ENCODE data around the gene GNB1.
"Not testable (repeated sequence)": the region's sequence is repeated elsewhere in the genome, so short reads cannot be mapped to it uniquely, and the experiment has no call there.

The GNB1 gene

GRCh38 chr1:1861761-1862310 lies 29.1 kb downstream of the GNB1 start:
- DNase-seq (ENCODE audit: low read depth in 2 of 2, low spot score in 1 of 2) = not testable (repeated sequence)

GRCh38 chr1:1861339-1861730 lies 29.6 kb downstream of the GNB1 start:
- DNase-seq (ENCODE audit: low read depth in 2 of 2, low spot score in 1 of 2) = no peak

- not testable (repeated sequence) for DNase-seq (ENCODE audit: low read depth in 2 of 2, low spot score in 1 of 2)
These were observed 30.8 kb downstream of the GNB1 start for GRCh38 chr1:1859970-1860697.

GRCh38 chr1:1858382-1859086 lies 32.4 kb downstream of the GNB1 start:
- DNase-seq (ENCODE audit: low read depth in 2 of 2, low spot score in 1 of 2) = no peak

- no peak for DNase-seq (ENCODE audit: low read depth in 2 of 2, low spot score in 1 of 2)
These were observed 33.7 kb downstream of the GNB1 start for GRCh38 chr1:1857096-1857703.

- DNase-seq (ENCODE audit: low read depth in 2 of 2, low spot score in 1 of 2) = not testable (repeated sequence)
These were observed 34.7 kb downstream of the GNB1 start for GRCh38 chr1:1856161-1856560.

GRCh38 chr1:1853593-1854257 lies 37.2 kb downstream of the GNB1 start:
- no peak for DNase-seq (ENCODE audit: low read depth in 2 of 2, low spot score in 1 of 2)

GRCh38 chr1:1852619-1853414 lies 38.1 kb downstream of the GNB1 start:
- DNase-seq (ENCODE audit: low read depth in 2 of 2, low spot score in 1 of 2) = no peak

- no peak for DNase-seq (ENCODE audit: low read depth in 2 of 2, low spot score in 1 of 2)
These were observed 43.0 kb downstream of the GNB1 start for GRCh38 chr1:1847890-1848289.

- no peak for DNase-seq (ENCODE audit: low read depth in 2 of 2, low spot score in 1 of 2)
These were observed 43.6 kb downstream of the GNB1 start for GRCh38 chr1:1847061-1847850.

- no peak for DNase-seq (ENCODE audit: low read depth in 2 of 2, low spot score in 1 of 2)
These were observed 44.4 kb downstream of the GNB1 start for GRCh38 chr1:1846386-1846918.

GRCh38 chr1:1842360-1843146 lies 48.3 kb downstream of the GNB1 start:
- no peak for DNase-seq (ENCODE audit: low read depth in 2 of 2, low spot score in 1 of 2)

- DNase-seq (ENCODE audit: low read depth in 2 of 2, low spot score in 1 of 2) = no peak
These were observed 49.3 kb downstream of the GNB1 start for GRCh38 chr1:1841575-1841995.

GRCh38 chr1:1839311-1839965 lies 51.4 kb downstream of the GNB1 start:
- no peak for DNase-seq (ENCODE audit: low read depth in 2 of 2, low spot score in 1 of 2)

GRCh38 chr1:1836119-1836518 lies 54.8 kb downstream of the GNB1 start:
- DNase-seq (ENCODE audit: low read depth in 2 of 2, low spot score in 1 of 2) = no peak

- no peak for DNase-seq (ENCODE audit: low read depth in 2 of 2, low spot score in 1 of 2)
These were observed 55.3 kb downstream of the GNB1 start for GRCh38 chr1:1835546-1835945.

GRCh38 chr1:1833916-1834325 lies 57.0 kb downstream of the GNB1 start:
- DNase-seq (ENCODE audit: low read depth in 2 of 2, low spot score in 1 of 2) = no peak

GRCh38 chr1:1833456-1833855 lies 57.4 kb downstream of the GNB1 start:
- DNase-seq (ENCODE audit: low read depth in 2 of 2, low spot score in 1 of 2) = no peak

Data from stimulated activated CD8-positive, alpha-beta memory T cell treated with anti-CD3 and anti-CD28 coated beads, Interleukin-4, amount 100 ng/mL, for 1 hour (primary cell).